Left lung (tissue), 10 donors: ENCODE results near the gene SCN3A. TPM values are rescaled to one million over a fixed set of nuclear protein-coding genes. Genes with fewer than 3 reads are reported as not detected.

Experiments used
- ATAC-seq: fragments of 200-7000 bp; cut with Tn5 transposase; one replicate; pipeline ENCODE4 v1.9.1; 2020; ENCODE audit warnings: moderate library complexity
- DNase-seq, 4 donors: peaks; one replicate each; pipeline ENCODE4 v3.0.0-alpha.2; 2013 to 2020
- H3K27ac ChIP-seq, 2 donors: fragments of 200-600 bp; sonication (generic) in 1 of 2; one replicate each; pipeline versions ENCODE4 v1.5.0 to v1.8.0; 2020 to 2021
- H3K27me3 ChIP-seq, 2 donors: fragments of 200-600 bp; sonication (generic) in 1 of 2; one replicate each; pipeline versions ENCODE4 v1.5.0 to v1.8.0; 2020 to 2021
- H3K36me3 ChIP-seq, 2 donors: fragments of 200-600 bp; sonication (generic) in 1 of 2; one replicate each; pipeline versions ENCODE4 v1.5.0 to v1.8.0; 2020 to 2021
- H3K4me1 ChIP-seq, 2 donors: fragments of 200-600 bp; one replicate each; pipeline ENCODE4 v1.8.0; 2021
- H3K4me3 ChIP-seq, 2 donors: fragments of 200-600 bp; sonication (generic) in 1 of 2; one replicate each; pipeline versions ENCODE4 v1.5.0 to v1.8.0; 2020 to 2021; ENCODE audit warnings: mild to moderate bottlenecking in 1 of 2
- H3K9me3 ChIP-seq, 2 donors: fragments of 200-600 bp; sonication (generic) in 1 of 2; one replicate each; pipeline versions ENCODE4 v1.5.0 to v1.8.0; 2020 to 2021
- intact Hi-C, 2 donors: fragments of 100-400 bp; cut with DNase I; formaldehyde crosslinking; loops; one replicate each; pipeline versions ENCODE4 v1.11.2 to v1.14.2; 2022
- polyA plus RNA-seq, 6 donors: library from polyadenylated mRNA; unstranded; fragments of 120-200 nt; gene quantifications; one replicate each; pipeline ENCODE4 v1.2.1, GENCODE V29; 2013; ENCODE audit not compliant: insufficient read length in 6 of 6
- total RNA-seq, 2 donors: library from RNA; stranded (reverse); fragmentation: NEBNext Ultra II Directional; extraction: Animal tissue kit (Norgen Biotek cat#: 25700); gene quantifications; one replicate each; pipeline ENCODE4 v1.2.1, GENCODE V29; 2021
- TF ChIP-seq, protein P1 (sequence below), 2 donors: fragments of 200-600 bp; sonication (generic) in 1 of 2; IDR thresholded peaks; one replicate each; pipeline versions ENCODE4 v1.5.0 to v1.8.0; 2021; ENCODE audit warnings: antibody characterized with exemption in 2 of 2
- donor health status: DM: no; HTN: yes; CAD: no.
- donor health status: DM: no; HTN: no; CAD: no.

SCN3A gene
- total and polyA plus RNA-seq, 8 donors: 0.35 to 1.6 (median 0.95) TPM

DNA sequence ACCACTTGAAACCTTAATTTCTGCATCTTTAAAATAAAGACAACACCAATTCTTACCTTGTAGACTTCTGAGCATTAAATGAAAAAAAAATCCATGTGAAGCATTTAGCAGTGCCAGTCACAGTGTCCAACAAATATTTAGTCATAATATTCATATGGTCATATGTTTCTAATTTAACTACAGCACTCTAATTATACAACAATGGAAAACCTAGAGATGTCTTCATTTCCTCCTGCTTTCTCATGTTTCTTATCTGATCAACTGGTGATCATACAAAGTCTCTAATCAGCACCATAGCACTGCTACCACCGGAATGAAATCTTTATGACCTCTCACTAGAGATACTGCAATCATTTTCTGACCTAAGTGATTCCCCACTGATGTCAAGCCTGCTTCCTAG, 10.2 kb upstream of the SCN3A start:
- ATAC-seq: no peak

DNA sequence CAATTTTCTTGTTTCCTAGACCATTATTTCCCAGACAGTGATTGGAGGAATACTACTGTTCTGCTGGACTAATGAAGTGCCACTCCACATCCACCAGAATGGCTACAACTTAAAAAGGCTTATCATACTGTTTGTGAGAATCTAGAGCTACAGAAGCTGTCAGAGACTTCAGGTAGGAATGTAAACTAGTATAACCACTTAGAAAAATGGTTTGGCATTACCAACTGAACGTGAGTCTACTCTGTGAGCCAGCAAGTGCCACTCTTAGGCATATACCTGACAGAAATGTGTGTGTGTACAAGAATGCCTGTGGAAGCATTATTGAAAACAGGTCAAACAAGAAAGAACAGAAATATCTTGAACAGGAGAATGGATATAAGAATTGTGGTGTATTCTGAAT, 4.2 kb upstream of the SCN3A start:
- no peaks in the 10 kb centered on the region for H3K36me3 ChIP-seq
- TF ChIP-seq, protein P1, sequence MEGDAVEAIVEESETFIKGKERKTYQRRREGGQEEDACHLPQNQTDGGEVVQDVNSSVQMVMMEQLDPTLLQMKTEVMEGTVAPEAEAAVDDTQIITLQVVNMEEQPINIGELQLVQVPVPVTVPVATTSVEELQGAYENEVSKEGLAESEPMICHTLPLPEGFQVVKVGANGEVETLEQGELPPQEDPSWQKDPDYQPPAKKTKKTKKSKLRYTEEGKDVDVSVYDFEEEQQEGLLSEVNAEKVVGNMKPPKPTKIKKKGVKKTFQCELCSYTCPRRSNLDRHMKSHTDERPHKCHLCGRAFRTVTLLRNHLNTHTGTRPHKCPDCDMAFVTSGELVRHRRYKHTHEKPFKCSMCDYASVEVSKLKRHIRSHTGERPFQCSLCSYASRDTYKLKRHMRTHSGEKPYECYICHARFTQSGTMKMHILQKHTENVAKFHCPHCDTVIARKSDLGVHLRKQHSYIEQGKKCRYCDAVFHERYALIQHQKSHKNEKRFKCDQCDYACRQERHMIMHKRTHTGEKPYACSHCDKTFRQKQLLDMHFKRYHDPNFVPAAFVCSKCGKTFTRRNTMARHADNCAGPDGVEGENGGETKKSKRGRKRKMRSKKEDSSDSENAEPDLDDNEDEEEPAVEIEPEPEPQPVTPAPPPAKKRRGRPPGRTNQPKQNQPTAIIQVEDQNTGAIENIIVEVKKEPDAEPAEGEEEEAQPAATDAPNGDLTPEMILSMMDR (IDR thresholded peaks at IDR 0.05): no peak
- H3K27ac ChIP-seq: no peak overlapping the region
- no peak overlapping the region for H3K4me3 ChIP-seq
- no peaks in the 10 kb centered on the region for H3K9me3 ChIP-seq
- no peaks in the 10 kb centered on the region for H3K4me1 ChIP-seq
- H3K27me3 ChIP-seq: no peaks in the 10 kb centered on the region
- peak; percentile 85 for ATAC-seq
- intact Hi-C loops: loop anchor here in 1 of 2 donors (10.0 kb wide), 1 partner anchor 193 kb away; no protein-coding TSS in a partner anchor
- DNase-seq: peak in 1 of 4 donors; percentile 4

More for the DNA sequence above, 10.2 kb upstream of the SCN3A start:
- Histone ChIP-seq H3K36me3 (no peaks in the 10 kb centered on the region), H3K4me3 (no peak overlapping the region), H3K4me1 (no peaks in the 10 kb centered on the region), H3K9me3 (no peaks in the 10 kb centered on the region), H3K27ac (no peak overlapping the region), H3K27me3 (no peaks in the 10 kb centered on the region)
- intact Hi-C loops: no loop called here
- TF ChIP-seq, protein P1 (IDR thresholded peaks at IDR 0.05): no peak
- no peak for DNase-seq

DNA sequence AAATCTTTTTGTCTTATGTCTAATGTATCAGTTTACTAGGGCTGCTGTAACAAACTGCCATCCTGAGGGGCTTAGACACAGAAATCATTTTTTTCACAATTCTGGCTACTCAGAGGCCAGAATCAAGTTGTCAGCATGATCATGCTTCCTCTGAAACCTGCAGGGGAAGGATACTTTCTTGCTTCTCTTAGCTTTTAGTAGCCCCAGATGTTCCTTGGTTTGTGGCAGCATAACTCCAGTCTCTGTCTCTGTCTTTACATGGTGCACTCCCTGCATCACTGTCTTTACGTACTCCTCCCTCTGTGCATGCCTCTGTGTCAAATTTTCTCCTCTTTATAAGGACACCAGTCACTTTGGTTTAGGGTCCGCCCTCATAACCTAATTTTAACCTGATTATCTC, 2.0 kb upstream of the SCN3A start:
- TF ChIP-seq, protein P1 (IDR thresholded peaks at IDR 0.05): no peak
- no peak for DNase-seq
- no peaks in the 10 kb centered on the region for H3K36me3 ChIP-seq
- intact Hi-C loops: loop anchor here in 1 of 2 donors (10.0 kb wide), 1 partner anchor 191 kb away; no protein-coding TSS in a partner anchor
- H3K4me1 ChIP-seq: peaks cover 0 to 5% of the 10 kb centered on the region in 2 donors
- no peaks in the 10 kb centered on the region for H3K27me3 ChIP-seq
- no peak for ATAC-seq
- H3K4me3 ChIP-seq: no peak overlapping the region
- H3K27ac ChIP-seq: no peak overlapping the region
- H3K9me3 ChIP-seq: no peaks in the 10 kb centered on the region

DNA sequence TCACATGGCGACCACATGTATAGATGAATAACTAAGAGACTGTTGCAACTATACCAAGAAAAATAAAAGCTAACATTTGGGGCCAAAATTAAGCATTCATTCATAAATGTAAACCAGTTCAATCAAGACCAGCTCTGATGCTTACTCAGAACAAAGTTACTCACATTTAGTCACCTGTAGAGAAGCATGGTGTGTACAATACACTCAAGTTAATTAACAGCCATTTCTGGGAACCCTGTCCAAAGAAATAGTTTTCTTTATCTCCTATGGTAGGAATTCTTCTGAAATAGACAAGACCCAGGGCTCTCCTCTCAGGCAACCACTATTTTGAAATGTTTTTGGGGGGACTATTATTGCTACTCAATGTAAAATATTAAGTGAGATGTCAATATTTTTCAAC, 1.6 kb downstream of the SCN3A start:
- H3K4me3 ChIP-seq: no peak overlapping the region
- no peak overlapping the region for H3K27ac ChIP-seq
- ATAC-seq (peak; percentile 74), DNase-seq (no peak)
- intact Hi-C loops: loop anchor here in 1 of 2 donors (10.0 kb wide), 1 partner anchor 187 kb away; no protein-coding TSS in a partner anchor
- H3K9me3 ChIP-seq: no peaks in the 10 kb centered on the region
- H3K4me1 ChIP-seq: peaks cover 0 to 5% of the 10 kb centered on the region in 2 donors
- H3K27me3 ChIP-seq: no peaks in the 10 kb centered on the region
- H3K36me3 ChIP-seq: no peaks in the 10 kb centered on the region
- TF ChIP-seq, protein P1 (IDR thresholded peaks at IDR 0.05): no peak

DNA sequence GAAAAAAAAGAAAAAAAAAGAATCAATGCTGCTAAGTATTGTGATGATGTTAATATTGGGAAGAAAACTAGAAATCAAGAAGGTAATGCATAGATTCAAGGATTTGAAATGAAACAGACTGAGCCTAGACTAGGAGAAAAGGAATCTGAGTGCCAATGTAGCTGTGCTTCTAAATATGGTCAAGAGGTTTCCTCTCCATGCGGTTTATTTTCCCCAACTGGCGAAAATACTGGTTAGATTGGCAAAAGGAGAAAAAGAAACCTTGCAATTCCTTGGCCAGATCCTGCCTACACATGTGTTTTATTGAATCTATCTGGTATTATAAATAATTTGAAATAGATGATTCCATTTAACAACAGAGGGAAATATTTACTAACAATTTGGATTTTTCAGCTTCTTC, 5.7 kb downstream of the SCN3A start:
- TF ChIP-seq, protein P1 (IDR thresholded peaks at IDR 0.05): no peak
- Histone ChIP-seq H3K4me3 (no peak overlapping the region), H3K36me3 (no peaks in the 10 kb centered on the region), H3K9me3 (no peaks in the 10 kb centered on the region), H3K27ac (no peak overlapping the region), H3K4me1 (peaks cover 0 to 5% of the 10 kb centered on the region in 2 donors), H3K27me3 (no peaks in the 10 kb centered on the region)
- DNase-seq (no peak), ATAC-seq (no peak)
- intact Hi-C loops: no loop called here
